H1 (cell line): Measurements from ENCODE around the gene IL9. TPM values are rescaled to one million over a fixed set of nuclear protein-coding genes. Genes with fewer than 3 reads are reported as not detected.

ENCODE experiments used
- KDM4A ChIP-seq: IDR thresholded peaks from one replicate; pipeline ENCODE4 v1.7.1; 2012; ENCODE audit warnings: low read depth, mild to moderate bottlenecking, moderate library complexity, low read length, inconsistent platforms; ENCODE audit not compliant: severe bottlenecking
- POLR2A ChIP-seq, 2 experiments: IDR thresholded peaks; 1 replicate in 1 of 2; 2 replicates in 1 of 2; pipeline ENCODE4 v1.6.1; 2011; ENCODE audit warnings: low read depth in 2 of 2, low read length in 2 of 2, mild to moderate bottlenecking in 2 of 2; ENCODE audit errors: control extremely low read depth in 1 of 2
- SAP30 ChIP-seq: fragments of 300-600 bp; sonication (generic); IDR thresholded peaks from 2 replicates; pipeline ENCODE4 v1.7.1; 2012; ENCODE audit warnings: low read length, moderate library complexity, mild to moderate bottlenecking, inconsistent platforms; ENCODE audit not compliant: insufficient read depth, insufficient replicate concordance
- SP1 ChIP-seq: IDR thresholded peaks from 2 replicates; pipeline ENCODE4 v1.6.1; 2011; ENCODE audit warnings: low read depth, low read length
- SP2 ChIP-seq: IDR thresholded peaks from 2 replicates; pipeline ENCODE4 v1.6.1; 2012; ENCODE audit warnings: mild to moderate bottlenecking, low read length, inconsistent platforms
- SP4 ChIP-seq: IDR thresholded peaks from 2 replicates; pipeline ENCODE4 v1.6.1; 2012; ENCODE audit warnings: low read length, inconsistent platforms
- polyA plus RNA-seq, 7 experiments: library from polyadenylated mRNA; depleted of rRNA in 3 of 7; stranded (reverse) in 5 of 7; unstranded in 2 of 7; fragments of >200 nt in 5 of 7; fragments of 200-250 nt in 2 of 7; gene quantifications; 1 replicate in 5 of 7; 2 replicates in 1 of 7; 4 replicates in 1 of 7; pipeline versions ENCODE4 v1.2.1 to v1.2.3, GENCODE V29; 2011 to 2013; ENCODE audit warnings: missing spikeins in 2 of 7, mixed read lengths in 2 of 7
- total RNA-seq: library from RNA; stranded (reverse); fragmentation: NEBNext Ultra II Directional; extraction: Animal tissue kit (Norgen Biotek cat#: 25700); gene quantifications from 2 replicates; pipeline ENCODE4 v1.2.1, GENCODE V29; 2021

The IL9 gene
- total and polyA plus RNA-seq, 2 of the 8 experiments (the other 6 are each of a cell fraction or from before 2014, with no cell fraction given): not detected

DNA sequence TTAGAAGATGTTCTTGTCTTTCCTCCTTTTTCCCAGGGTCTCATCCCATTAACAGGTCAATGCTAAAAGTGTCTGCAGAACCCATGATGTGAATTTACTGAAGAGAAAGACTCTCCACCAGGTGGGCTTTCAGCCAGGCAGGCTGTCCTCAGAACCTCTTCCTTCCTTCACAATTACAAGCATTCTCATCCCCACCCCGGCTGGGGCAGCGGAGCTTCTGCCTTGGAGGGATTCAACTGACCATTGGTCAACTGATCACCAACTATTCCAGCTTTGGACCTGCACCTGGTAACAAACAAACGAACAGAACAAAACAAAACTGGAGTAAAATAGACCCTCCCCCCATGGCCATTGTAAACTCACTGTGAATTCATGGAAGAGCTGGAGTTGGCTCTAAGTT lies 12.6 kb downstream of the IL9 start (continued):
- no peak for TF ChIP-seq KDM4A
- no peak for TF ChIP-seq SP1
- TF ChIP-seq SP4: no peak
- TF ChIP-seq SAP30: no peak
- no peak for TF ChIP-seq POLR2A (IDR thresholded peaks at IDR 0.05; ENCODE audit: control extremely low read depth in 1 of 2, low read depth in 2 of 2, low read length in 2 of 2)
- TF ChIP-seq SP2: no peak
